Islet of Langerhans (tissue), 1 donor: ENCODE results near the gene CECR2.
"Not testable (repeated sequence)": the region's sequence is repeated elsewhere in the genome, so short reads cannot be mapped to it uniquely, and the experiment has no call there.

ENCODE experiments used
- FAIRE-seq: peaks from one replicate; lab custom pipeline; 2011; peaks lifted over from hg19 to GRCh38; lab: Jason Lieb, UNC

CECR2 gene

GRCh38 chr22:17514084-17514483 is 144.8 kb downstream of the CECR2 start:
- FAIRE-seq = no peak

GRCh38 chr22:17518406-17518805 is 149.1 kb downstream of the CECR2 start:
- FAIRE-seq = no peak

- not testable (repeated sequence) for FAIRE-seq
Measured at GRCh38 chr22:17521971-17522370, 152.7 kb downstream of the CECR2 start.

GRCh38 chr22:17523925-17524324 is 154.7 kb downstream of the CECR2 start:
- no peak for FAIRE-seq

GRCh38 chr22:17536269-17536668 is 167.0 kb downstream of the CECR2 start:
- FAIRE-seq = no peak

- FAIRE-seq = no peak
Measured at GRCh38 chr22:17537155-17537554, 167.9 kb downstream of the CECR2 start.

- no peak for FAIRE-seq
Measured at GRCh38 chr22:17540481-17540880, 171.2 kb downstream of the CECR2 start.

- no peak for FAIRE-seq
Measured at GRCh38 chr22:17541476-17541875, 172.2 kb downstream of the CECR2 start.

- no peak for FAIRE-seq
Measured at GRCh38 chr22:17542452-17542851, 173.2 kb downstream of the CECR2 start.

- no peak for FAIRE-seq
Measured at GRCh38 chr22:17548010-17548755, 178.9 kb downstream of the CECR2 start.

- no peak for FAIRE-seq
Measured at GRCh38 chr22:17548756-17549035, 179.4 kb downstream of the CECR2 start.

- FAIRE-seq = no peak
Measured at GRCh38 chr22:17549183-17549582, 179.9 kb downstream of the CECR2 start.

GRCh38 chr22:17549655-17550054 is 180.4 kb downstream of the CECR2 start:
- FAIRE-seq = no peak

- FAIRE-seq = no peak
Measured at GRCh38 chr22:17552737-17553136, 183.5 kb downstream of the CECR2 start.

GRCh38 chr22:17554814-17555213 is 185.6 kb downstream of the CECR2 start:
- FAIRE-seq = no peak

- FAIRE-seq = no peak
Measured at GRCh38 chr22:17559188-17559587, 189.9 kb downstream of the CECR2 start.

GRCh38 chr22:17562906-17563870 is 193.9 kb downstream of the CECR2 start, which contains the start of gene SLC25A18:
Gene SLC25A18 (plus strand): TSS chr22:17563498. CDS start chr22:17579945, 16,447 bp downstream.
- no peak for FAIRE-seq

- no peak for FAIRE-seq
Measured at GRCh38 chr22:17563936-17564391, 194.7 kb downstream of the CECR2 start.

GRCh38 chr22:17566016-17566687 is 196.9 kb downstream of the CECR2 start:
- FAIRE-seq = not testable (repeated sequence)

- no peak for FAIRE-seq
Measured at GRCh38 chr22:17566776-17567175, 197.5 kb downstream of the CECR2 start.

- no peak for FAIRE-seq
Measured at GRCh38 chr22:17569971-17570511, 200.8 kb downstream of the CECR2 start.

GRCh38 chr22:17570851-17571631 is 201.8 kb downstream of the CECR2 start:
- FAIRE-seq = no peak
